GM18858 (cell line): ENCODE data around the gene TMEM250.

Experiments
- ATAC-seq: cut with Tn5 transposase; IDR thresholded peaks from one replicate; pipeline ENCODE4 v1.9.1; 2021; ENCODE audit not compliant: unreplicated experiment

The TMEM250 gene

GRCh38 chr9:136084063-136084944 lies 34.4 kb downstream of the TMEM250 start:
- ATAC-seq = no peak

- no peak for ATAC-seq
These were observed 35.1 kb downstream of the TMEM250 start for GRCh38 chr9:136083558-136084062.

- no peak for ATAC-seq
These were observed 35.9 kb downstream of the TMEM250 start for GRCh38 chr9:136082496-136083361.

GRCh38 chr9:136081826-136082495 lies 36.7 kb downstream of the TMEM250 start:
- no peak for ATAC-seq

- ATAC-seq = no peak
These were observed 37.4 kb downstream of the TMEM250 start for GRCh38 chr9:136081113-136081825.

- no peak for ATAC-seq
These were observed 38.0 kb downstream of the TMEM250 start for GRCh38 chr9:136080716-136081112.

GRCh38 chr9:136079916-136080246 lies 38.8 kb downstream of the TMEM250 start:
- ATAC-seq = no peak

- ATAC-seq = no peak
These were observed 39.3 kb downstream of the TMEM250 start for GRCh38 chr9:136079211-136079915.

- no peak for ATAC-seq
These were observed 40.1 kb downstream of the TMEM250 start for GRCh38 chr9:136078498-136079011.

GRCh38 chr9:136078024-136078423 lies 40.7 kb downstream of the TMEM250 start:
- ATAC-seq = no peak

GRCh38 chr9:136077491-136077890 lies 41.2 kb downstream of the TMEM250 start:
- ATAC-seq = no peak

- no peak for ATAC-seq
These were observed 42.6 kb downstream of the TMEM250 start for GRCh38 chr9:136075881-136076678.

GRCh38 chr9:136075134-136075841 lies 43.4 kb downstream of the TMEM250 start:
- ATAC-seq = no peak

- ATAC-seq = no peak
These were observed 44.0 kb downstream of the TMEM250 start for GRCh38 chr9:136074706-136075105.
